Panc1 (cell line): Measurements from ENCODE around the gene PHYH. TPM values are rescaled to one million over a fixed set of nuclear protein-coding genes. Genes with fewer than 3 reads are reported as not detected.

Experiments
- ATAC-seq: fragments of 200-7000 bp; cut with Tn5 transposase; 2 replicates; pipeline ENCODE4 v1.9.1; 2020; ENCODE audit warnings: mild to moderate bottlenecking, moderate library complexity
- BruUV-seq: library from RNA; stranded (reverse); fragments of 400-500 nt; replicated peaks from 2 replicates; lab custom pipeline; 2021; lab: Mats Ljungman, UMichigan
- CTCF ChIA-PET: fragments of 300-600 bp; sonication (Branson Sonifier 250); formaldehyde crosslinking; loops from one replicate; lab custom pipeline; 2022; ENCODE audit warnings: antibody characterized with exemption; lab: Charles Lee
- POLR2A ChIA-PET: fragments of 300-600 bp; sonication (Branson Sonifier 250); formaldehyde crosslinking; loops from one replicate; lab custom pipeline; 2022; ENCODE audit warnings: antibody characterized with exemption; lab: Charles Lee
- DNase-seq: peaks from one replicate; pipeline ENCODE4 v3.0.0-alpha.2; 2010; ENCODE audit warnings: low read depth, low spot score
- H3K27ac ChIP-seq: 2 replicates; pipeline ENCODE4 v1.5.1; 2011; ENCODE audit warnings: mild to moderate bottlenecking, low read length, inconsistent platforms
- H3K27me3 ChIP-seq: fragments of 200-500 bp; sonication (Bioruptor generic); 2 replicates; pipeline ENCODE4 v1.6.0; 2014; ENCODE audit warnings: low read length, inconsistent platforms; ENCODE audit not compliant: control insufficient read depth, insufficient read depth
- H3K36me3 ChIP-seq: fragments of 200-500 bp; sonication (Bioruptor generic); 2 replicates; pipeline ENCODE4 v1.5.1; 2014; ENCODE audit warnings: inconsistent platforms, mild to moderate bottlenecking, low read length, moderate library complexity; ENCODE audit not compliant: control insufficient read depth, insufficient read depth
- H3K4me1 ChIP-seq: 2 replicates; pipeline ENCODE4 v1.5.1; 2011; ENCODE audit warnings: inconsistent platforms, mild to moderate bottlenecking, low read length, moderate library complexity; ENCODE audit not compliant: control insufficient read depth, insufficient read depth
- H3K4me3 ChIP-seq, 2 experiments: 2 replicates each; pipeline ENCODE4 v1.5.1; 2011 to 2012; ENCODE audit warnings: low read depth in 2 of 2, low read length in 2 of 2, mild to moderate bottlenecking in 2 of 2, inconsistent platforms in 1 of 2, moderate library complexity in 1 of 2
- H3K9me3 ChIP-seq: fragments of 200-500 bp; sonication (Bioruptor generic); 2 replicates; pipeline ENCODE4 v1.5.1; 2014; ENCODE audit warnings: low read depth, mild to moderate bottlenecking, inconsistent platforms, low read length, moderate library complexity; ENCODE audit not compliant: control insufficient read depth, insufficient read depth
- POLR2AphosphoS5 ChIP-seq: IDR thresholded peaks from 2 replicates; pipeline ENCODE4 v1.6.1; 2012; ENCODE audit warnings: mild to moderate bottlenecking, low read depth, low read length, moderate library complexity
- SIN3A ChIP-seq: IDR thresholded peaks from 2 replicates; pipeline ENCODE4 v1.6.1; 2012; ENCODE audit warnings: low read depth, mild to moderate bottlenecking, low read length, moderate library complexity, borderline replicate concordance; ENCODE audit not compliant: insufficient read depth
- TCF7L2 ChIP-seq: IDR thresholded peaks from 2 replicates; pipeline ENCODE4 v1.6.1; 2011; ENCODE audit warnings: mild to moderate bottlenecking, low read depth, low read length, inconsistent platforms
- in situ Hi-C: cut with HindIII; loops from 2 replicates; pipeline ENCODE4 v1.10.0; 2016; ENCODE audit warnings: low sequenced_read_pairs, low pct_unique_long_range_greater_than_20kb
- intact Hi-C: fragments of 100-400 bp; cut with micrococcal nuclease; formaldehyde crosslinking; loops from one replicate; pipeline ENCODE4 v1.10.0; 2022; ENCODE audit not compliant: unreplicated experiment
- total RNA-seq: library from RNA; stranded (reverse); gene quantifications from one replicate; pipeline ENCODE4 v1.2.1, GENCODE V29; 2021; ENCODE audit not compliant: unreplicated experiment
- TF ChIP-seq, protein P1 (sequence below), 2 experiments: IDR thresholded peaks; 2 replicates each; pipeline ENCODE4 v1.6.1; 2011 to 2012; ENCODE audit warnings: low read depth in 2 of 2, control low read depth in 1 of 2, low read length in 1 of 2, mild to moderate bottlenecking in 1 of 2, moderate library complexity in 1 of 2; ENCODE audit not compliant: insufficient read depth in 1 of 2
- TF ChIP-seq, protein P2 (sequence below): fragments of 450-650 bp; IDR thresholded peaks from 2 replicates; pipeline ENCODE4 v1.5.1; 2017; ENCODE audit warnings: mild to moderate bottlenecking

The PHYH gene
- total RNA-seq, 1 experiment from 2014 or later: 41.3 TPM

DNA sequence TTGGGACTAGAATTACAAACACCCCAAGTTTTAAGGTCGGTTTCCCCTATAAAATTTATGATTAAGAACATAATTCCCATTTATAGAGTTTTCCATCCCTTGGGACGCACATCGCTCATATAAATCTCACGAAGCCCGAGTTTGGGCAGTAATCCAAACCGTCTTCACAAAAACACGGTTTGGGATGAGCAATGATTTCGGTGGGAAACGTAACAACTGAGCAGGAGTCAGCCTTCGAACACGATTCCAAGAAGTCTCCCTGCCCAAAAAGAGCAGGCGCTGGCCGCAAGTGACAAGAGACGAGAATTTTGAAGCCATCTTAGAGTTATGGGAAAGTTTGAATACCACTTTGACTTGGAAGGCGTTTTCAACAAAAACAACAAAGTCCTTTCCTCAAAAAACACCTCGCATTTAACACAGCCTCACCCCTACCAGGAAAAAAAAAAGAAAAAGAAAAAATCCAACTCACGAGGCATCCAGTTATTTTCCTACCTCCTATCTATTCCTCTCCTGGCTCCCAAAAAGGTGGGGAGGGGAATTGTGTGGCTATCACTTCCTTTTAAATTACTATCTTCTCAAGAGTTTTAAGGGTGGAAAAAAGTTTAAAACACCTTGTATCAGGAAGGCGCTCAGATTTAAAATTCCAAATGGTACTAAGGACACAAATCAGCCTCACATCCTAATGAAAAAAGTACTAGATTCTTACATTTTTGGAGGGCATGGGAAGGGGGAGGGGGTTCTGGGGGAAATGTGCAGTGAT lies 46.6 kb upstream of the PHYH start:
- Histone ChIP-seq H3K4me3 (peak overlapping the region; percentile 68 to 73), H3K9me3 (no peaks in the 10 kb centered on the region), H3K36me3 (peaks cover 7% of the 10 kb centered on the region), H3K27ac (peak overlapping the region; percentile 91), H3K4me1 (peaks cover 3% of the 10 kb centered on the region; the same call in 1 of the 2 replicates), H3K27me3 (no peaks in the 10 kb centered on the region)
- in situ Hi-C loops: no loop called here
- ChIA-PET CTCF (no interaction called here), POLR2A (no interaction called here)
- BruUV-seq: TSS peak; percentile 86
- TF ChIP-seq SIN3A: no peak
- TF ChIP-seq, protein P1, sequence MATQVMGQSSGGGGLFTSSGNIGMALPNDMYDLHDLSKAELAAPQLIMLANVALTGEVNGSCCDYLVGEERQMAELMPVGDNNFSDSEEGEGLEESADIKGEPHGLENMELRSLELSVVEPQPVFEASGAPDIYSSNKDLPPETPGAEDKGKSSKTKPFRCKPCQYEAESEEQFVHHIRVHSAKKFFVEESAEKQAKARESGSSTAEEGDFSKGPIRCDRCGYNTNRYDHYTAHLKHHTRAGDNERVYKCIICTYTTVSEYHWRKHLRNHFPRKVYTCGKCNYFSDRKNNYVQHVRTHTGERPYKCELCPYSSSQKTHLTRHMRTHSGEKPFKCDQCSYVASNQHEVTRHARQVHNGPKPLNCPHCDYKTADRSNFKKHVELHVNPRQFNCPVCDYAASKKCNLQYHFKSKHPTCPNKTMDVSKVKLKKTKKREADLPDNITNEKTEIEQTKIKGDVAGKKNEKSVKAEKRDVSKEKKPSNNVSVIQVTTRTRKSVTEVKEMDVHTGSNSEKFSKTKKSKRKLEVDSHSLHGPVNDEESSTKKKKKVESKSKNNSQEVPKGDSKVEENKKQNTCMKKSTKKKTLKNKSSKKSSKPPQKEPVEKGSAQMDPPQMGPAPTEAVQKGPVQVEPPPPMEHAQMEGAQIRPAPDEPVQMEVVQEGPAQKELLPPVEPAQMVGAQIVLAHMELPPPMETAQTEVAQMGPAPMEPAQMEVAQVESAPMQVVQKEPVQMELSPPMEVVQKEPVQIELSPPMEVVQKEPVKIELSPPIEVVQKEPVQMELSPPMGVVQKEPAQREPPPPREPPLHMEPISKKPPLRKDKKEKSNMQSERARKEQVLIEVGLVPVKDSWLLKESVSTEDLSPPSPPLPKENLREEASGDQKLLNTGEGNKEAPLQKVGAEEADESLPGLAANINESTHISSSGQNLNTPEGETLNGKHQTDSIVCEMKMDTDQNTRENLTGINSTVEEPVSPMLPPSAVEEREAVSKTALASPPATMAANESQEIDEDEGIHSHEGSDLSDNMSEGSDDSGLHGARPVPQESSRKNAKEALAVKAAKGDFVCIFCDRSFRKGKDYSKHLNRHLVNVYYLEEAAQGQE (IDR thresholded peaks at IDR 0.05; ENCODE audit: insufficient read depth in 1 of 2, low read depth in 2 of 2, low read length in 1 of 2): no peak
- no peak for TF ChIP-seq POLR2AphosphoS5
- TF ChIP-seq, protein P2, sequence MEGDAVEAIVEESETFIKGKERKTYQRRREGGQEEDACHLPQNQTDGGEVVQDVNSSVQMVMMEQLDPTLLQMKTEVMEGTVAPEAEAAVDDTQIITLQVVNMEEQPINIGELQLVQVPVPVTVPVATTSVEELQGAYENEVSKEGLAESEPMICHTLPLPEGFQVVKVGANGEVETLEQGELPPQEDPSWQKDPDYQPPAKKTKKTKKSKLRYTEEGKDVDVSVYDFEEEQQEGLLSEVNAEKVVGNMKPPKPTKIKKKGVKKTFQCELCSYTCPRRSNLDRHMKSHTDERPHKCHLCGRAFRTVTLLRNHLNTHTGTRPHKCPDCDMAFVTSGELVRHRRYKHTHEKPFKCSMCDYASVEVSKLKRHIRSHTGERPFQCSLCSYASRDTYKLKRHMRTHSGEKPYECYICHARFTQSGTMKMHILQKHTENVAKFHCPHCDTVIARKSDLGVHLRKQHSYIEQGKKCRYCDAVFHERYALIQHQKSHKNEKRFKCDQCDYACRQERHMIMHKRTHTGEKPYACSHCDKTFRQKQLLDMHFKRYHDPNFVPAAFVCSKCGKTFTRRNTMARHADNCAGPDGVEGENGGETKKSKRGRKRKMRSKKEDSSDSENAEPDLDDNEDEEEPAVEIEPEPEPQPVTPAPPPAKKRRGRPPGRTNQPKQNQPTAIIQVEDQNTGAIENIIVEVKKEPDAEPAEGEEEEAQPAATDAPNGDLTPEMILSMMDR: no peak
- no peak for TF ChIP-seq TCF7L2
- intact Hi-C loops: no loop called here
- DNase-seq (no peak), ATAC-seq (no peak)

DNA sequence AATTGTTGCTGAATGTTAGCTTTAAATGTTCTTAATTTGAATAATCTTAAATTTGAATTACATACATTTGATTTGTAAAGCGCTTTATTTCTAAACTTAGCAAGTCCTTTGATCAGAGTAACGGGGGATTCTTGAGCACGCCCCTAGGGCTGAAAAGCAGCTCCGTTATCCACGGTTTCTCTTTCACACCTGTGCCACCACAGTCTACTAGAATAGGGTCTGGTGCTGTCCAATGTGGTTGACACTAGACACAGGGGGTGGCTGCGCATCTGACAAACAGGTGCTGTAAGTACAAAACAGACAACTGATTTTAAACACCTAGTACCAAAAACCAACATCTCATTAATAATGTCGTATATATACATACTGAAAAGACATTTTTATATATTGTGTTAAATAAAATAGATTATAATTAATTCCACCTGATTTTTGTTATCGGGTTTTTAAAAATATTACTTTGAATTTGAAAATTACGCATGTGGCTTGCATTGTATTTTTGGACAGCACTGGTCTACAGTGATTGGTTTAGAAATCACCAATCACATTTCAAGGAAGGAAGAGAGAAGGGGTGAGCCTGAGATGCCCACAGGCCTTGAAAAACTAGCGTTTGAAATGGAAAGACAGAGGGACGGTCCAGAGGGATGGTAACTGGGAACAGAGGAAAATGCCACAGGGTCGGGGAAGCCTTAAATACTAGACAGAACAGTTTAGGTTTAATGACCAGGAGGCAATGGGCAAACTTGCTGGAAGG lies 40.9 kb upstream of the PHYH start:
- no peaks in the 10 kb centered on the region for H3K4me1 ChIP-seq
- H3K36me3 ChIP-seq: peaks cover 2% of the 10 kb centered on the region; the same call in 1 of the 2 replicates
- no peak overlapping the region for H3K4me3 ChIP-seq
- no peak overlapping the region for H3K27ac ChIP-seq
- TSS peak; percentile 12 for BruUV-seq
- POLR2A ChIA-PET: no interaction called here
- TF ChIP-seq SIN3A (no peak), TCF7L2 (no peak), POLR2AphosphoS5 (no peak)
- TF ChIP-seq, protein P2: no peak
- TF ChIP-seq, protein P1 (IDR thresholded peaks at IDR 0.05; ENCODE audit: insufficient read depth in 1 of 2, low read depth in 2 of 2, low read length in 1 of 2): no peak
- H3K9me3 ChIP-seq: no peaks in the 10 kb centered on the region
- CTCF ChIA-PET: no interaction called here
- H3K27me3 ChIP-seq: no peaks in the 10 kb centered on the region
- intact Hi-C loops (no loop called here), in situ Hi-C loops (no loop called here)
- ATAC-seq (no peak), DNase-seq (no peak)
